CD4-positive, CD25-positive, alpha-beta regulatory T cell (primary cell): ENCODE data around the gene CAMTA1. TPM values are rescaled to one million over a fixed set of nuclear protein-coding genes. Genes with fewer than 3 reads are reported as not detected.
"Not testable (repeated sequence)": the region's sequence is repeated elsewhere in the genome, so short reads cannot be mapped to it uniquely, and the experiment has no call there.

Source experiments
- ATAC-seq, 2 donors: fragments of 150-1000 bp; cut with Tn5 transposase; one replicate each; pipeline ENCODE4 v1.10.0; 2021; ENCODE audit warnings: low read depth in 2 of 2, moderate number of reproducible peaks in 2 of 2, moderate library complexity in 1 of 2
- DNase-seq, 3 donors: peaks; one replicate each; pipeline versions ENCODE4 v3.0.0 to v3.0.0-alpha.2; 2012 to 2022; ENCODE audit warnings: mixed read lengths in 1 of 3
- H3K27ac ChIP-seq: one replicate; pipeline ENCODE4 v1.7.0; 2013; ENCODE audit warnings: mild to moderate bottlenecking, low read length; ENCODE audit not compliant: insufficient read depth, poor library complexity, severe bottlenecking
- H3K27me3 ChIP-seq: one replicate; pipeline ENCODE4 v1.7.0; 2013; ENCODE audit warnings: low read length; ENCODE audit not compliant: control insufficient read depth, insufficient read depth
- H3K36me3 ChIP-seq: one replicate; pipeline ENCODE4 v1.7.0; 2013; ENCODE audit warnings: mild to moderate bottlenecking, low read length, moderate library complexity; ENCODE audit not compliant: control insufficient read depth, insufficient read depth
- H3K4me1 ChIP-seq: 2 replicates; pipeline ENCODE4 v1.7.0; 2013; ENCODE audit warnings: mild to moderate bottlenecking, low read length; ENCODE audit not compliant: insufficient read depth, control insufficient read depth, poor library complexity, severe bottlenecking
- H3K4me3 ChIP-seq: one replicate; pipeline ENCODE4 v1.7.0; 2013; ENCODE audit warnings: low read depth, mild to moderate bottlenecking, low read length, moderate library complexity
- H3K9me3 ChIP-seq, 2 experiments: 1 replicate in 1 of 2; 2 replicates in 1 of 2; pipeline ENCODE4 v1.7.0; 2013; ENCODE audit warnings: low read length in 2 of 2, mild to moderate bottlenecking in 1 of 2, moderate library complexity in 1 of 2; ENCODE audit not compliant: control insufficient read depth in 2 of 2
- H3K27ac Mint-ChIP-seq, 3 donors: one replicate each; pipeline ENCODE4 v1.8.0; 2020 to 2022; ENCODE audit warnings: mild to moderate bottlenecking in 3 of 3, mixed read lengths in 3 of 3, moderate library complexity in 2 of 3
- H3K27me3 Mint-ChIP-seq: one replicate; pipeline ENCODE4 v1.8.0; 2022; ENCODE audit warnings: mild to moderate bottlenecking, mixed read lengths
- H3K36me3 Mint-ChIP-seq: one replicate; pipeline ENCODE4 v1.8.0; 2020; ENCODE audit warnings: mixed read lengths
- H3K4me1 Mint-ChIP-seq, 4 donors: one replicate each; pipeline ENCODE4 v1.8.0; 2020 to 2022; ENCODE audit warnings: mixed read lengths in 4 of 4, mild to moderate bottlenecking in 1 of 4
- H3K4me3 Mint-ChIP-seq, 4 donors: one replicate each; pipeline ENCODE4 v1.8.0; 2020 to 2022; ENCODE audit warnings: mild to moderate bottlenecking in 4 of 4, mixed read lengths in 4 of 4, moderate library complexity in 3 of 4
- H3K9me3 Mint-ChIP-seq, 7 donors: one replicate each; pipeline ENCODE4 v1.8.0; 2020 to 2022; ENCODE audit warnings: mixed read lengths in 7 of 7, mild to moderate bottlenecking in 3 of 7, moderate library complexity in 2 of 7
- polyA plus RNA-seq, 4 donors: library from polyadenylated mRNA; unstranded; fragments of 300-500 nt; fragmentation: Illumina TruSeq; gene quantifications; one replicate each; pipeline ENCODE4 v1.2.3, GENCODE V29; 2021
- total RNA-seq: library from RNA; stranded (reverse); gene quantifications from one replicate; pipeline ENCODE4 v1.2.3, GENCODE V29; 2022

The CAMTA1 gene
- total and polyA plus RNA-seq, 5 donors from 2014 or later = 48.8 to 112 (median 80.0) TPM

- Histone ChIP-seq H3K4me1 (no peaks in the 10 kb centered on the region), H3K36me3 (no peaks in the 10 kb centered on the region), H3K27ac (no peak overlapping the region), H3K27me3 (no peaks in the 10 kb centered on the region), H3K9me3 (no peaks in the 10 kb centered on the region), H3K4me3 (no peak overlapping the region)
- no peaks in the 10 kb centered on the region for H3K4me1 Mint-ChIP-seq
- no peaks in the 10 kb centered on the region for H3K36me3 Mint-ChIP-seq
- DNase-seq (no peak), ATAC-seq (no peak)
- peaks cover 22% of the 10 kb centered on the region for H3K27me3 Mint-ChIP-seq
- no peak overlapping the region for H3K4me3 Mint-ChIP-seq
- peaks cover 0 to 14% (median 7%) of the 10 kb centered on the region in 7 donors for H3K9me3 Mint-ChIP-seq
- H3K27ac Mint-ChIP-seq = no peak overlapping the region
Observed at GRCh38 chr1:7322912-7323311, 537.7 kb downstream of the CAMTA1 start.

GRCh38 chr1:7325254-7325653 is 540.0 kb downstream of the CAMTA1 start:
- no peak overlapping the region for H3K4me3 Mint-ChIP-seq

GRCh38 chr1:7326366-7326765 is 541.1 kb downstream of the CAMTA1 start:
- H3K27ac Mint-ChIP-seq = no peak overlapping the region
- no peak for ATAC-seq

More at GRCh38 chr1:7325254-7325653, 540.0 kb downstream of the CAMTA1 start:
- H3K27ac ChIP-seq = no peak overlapping the region
- DNase-seq (no peak), ATAC-seq (no peak)
- H3K9me3 Mint-ChIP-seq = peaks cover 0 to 16% (median 7%) of the 10 kb centered on the region in 7 donors
- H3K4me1 Mint-ChIP-seq = no peaks in the 10 kb centered on the region
- no peaks in the 10 kb centered on the region for H3K36me3 Mint-ChIP-seq
- peaks cover 4% of the 10 kb centered on the region for H3K27me3 ChIP-seq
- no peaks in the 10 kb centered on the region for H3K9me3 ChIP-seq
- H3K27me3 Mint-ChIP-seq = peaks cover 20% of the 10 kb centered on the region
- H3K27ac Mint-ChIP-seq = no peak overlapping the region
- no peak overlapping the region for H3K4me3 ChIP-seq
- H3K4me1 ChIP-seq = no peaks in the 10 kb centered on the region
- H3K36me3 ChIP-seq = no peaks in the 10 kb centered on the region

GRCh38 chr1:7327849-7328248 is 542.6 kb downstream of the CAMTA1 start:
- Mint-ChIP-seq H3K4me1 (no peaks in the 10 kb centered on the region), H3K27ac (no peak overlapping the region), H3K27me3 (peaks cover 30% of the 10 kb centered on the region), H3K9me3 (peaks cover 0 to 16% (median 7%) of the 10 kb centered on the region in 7 donors), H3K36me3 (no peaks in the 10 kb centered on the region), H3K4me3 (no peak overlapping the region)
- no peaks in the 10 kb centered on the region for H3K4me1 ChIP-seq
- H3K4me3 ChIP-seq = no peak overlapping the region
- H3K36me3 ChIP-seq = no peaks in the 10 kb centered on the region
- DNase-seq = no peak
- peaks cover 4% of the 10 kb centered on the region for H3K27me3 ChIP-seq
- no peaks in the 10 kb centered on the region for H3K9me3 ChIP-seq
- H3K27ac ChIP-seq = no peak overlapping the region
- ATAC-seq = no peak

More at GRCh38 chr1:7326366-7326765, 541.1 kb downstream of the CAMTA1 start:
- no peaks in the 10 kb centered on the region for H3K4me1 ChIP-seq
- no peak overlapping the region for H3K4me3 ChIP-seq
- H3K9me3 ChIP-seq = no peaks in the 10 kb centered on the region
- H3K4me3 Mint-ChIP-seq = no peak overlapping the region
- no peaks in the 10 kb centered on the region for H3K4me1 Mint-ChIP-seq
- peaks cover 0 to 16% (median 7%) of the 10 kb centered on the region in 7 donors for H3K9me3 Mint-ChIP-seq
- no peaks in the 10 kb centered on the region for H3K36me3 Mint-ChIP-seq
- H3K27me3 ChIP-seq = peaks cover 4% of the 10 kb centered on the region
- H3K27ac ChIP-seq = no peak overlapping the region
- H3K27me3 Mint-ChIP-seq = peaks cover 20% of the 10 kb centered on the region
- H3K36me3 ChIP-seq = no peaks in the 10 kb centered on the region
- no peak for DNase-seq

GRCh38 chr1:7329868-7330615 is 544.8 kb downstream of the CAMTA1 start:
- Mint-ChIP-seq H3K36me3 (no peaks in the 10 kb centered on the region), H3K9me3 (peaks cover 0 to 14% (median 4%) of the 10 kb centered on the region in 7 donors), H3K27ac (no peak overlapping the region), H3K4me3 (no peak overlapping the region), H3K4me1 (no peaks in the 10 kb centered on the region), H3K27me3 (peaks cover 34% of the 10 kb centered on the region)
- Histone ChIP-seq H3K36me3 (no peaks in the 10 kb centered on the region), H3K9me3 (no peaks in the 10 kb centered on the region), H3K27me3 (peaks cover 4% of the 10 kb centered on the region), H3K27ac (no peak overlapping the region), H3K4me3 (no peak overlapping the region), H3K4me1 (no peaks in the 10 kb centered on the region)
- no peak for DNase-seq
- no peak for ATAC-seq

GRCh38 chr1:7330726-7331125 is 545.5 kb downstream of the CAMTA1 start:
- not testable (repeated sequence) for H3K4me1 Mint-ChIP-seq, H3K27me3 ChIP-seq, DNase-seq, H3K4me3 ChIP-seq, H3K27ac ChIP-seq, H3K36me3 ChIP-seq, H3K4me1 ChIP-seq, H3K4me3 Mint-ChIP-seq, ATAC-seq, H3K27ac Mint-ChIP-seq, H3K36me3 Mint-ChIP-seq, H3K9me3 ChIP-seq
- H3K9me3 Mint-ChIP-seq = peaks cover 0 to 14% (median 2%) of the 10 kb centered on the region in 7 donors
- peaks cover 28% of the 10 kb centered on the region for H3K27me3 Mint-ChIP-seq

GRCh38 chr1:7331926-7332535 is 546.8 kb downstream of the CAMTA1 start:
- H3K4me1 ChIP-seq = no peaks in the 10 kb centered on the region
- no peaks in the 10 kb centered on the region for H3K36me3 Mint-ChIP-seq
- H3K4me3 Mint-ChIP-seq = no peak overlapping the region
- DNase-seq (no peak), ATAC-seq (no peak)
- peaks cover 4% of the 10 kb centered on the region for H3K27me3 ChIP-seq
- H3K27ac Mint-ChIP-seq = no peak overlapping the region
- peaks cover 0 to 9% (median 0%) of the 10 kb centered on the region in 7 donors for H3K9me3 Mint-ChIP-seq
- no peak overlapping the region for H3K27ac ChIP-seq
- H3K27me3 Mint-ChIP-seq = peaks cover 28% of the 10 kb centered on the region
- H3K4me1 Mint-ChIP-seq = no peaks in the 10 kb centered on the region
- H3K36me3 ChIP-seq = no peaks in the 10 kb centered on the region
- no peak overlapping the region for H3K4me3 ChIP-seq
- H3K9me3 ChIP-seq = no peaks in the 10 kb centered on the region
